Gastroesophageal sphincter (tissue), 4 donors: ENCODE measurements around the gene PDE8B. TPM values are rescaled to one million over a fixed set of nuclear protein-coding genes. Genes with fewer than 3 reads are reported as not detected.

Experiments used
- ATAC-seq: fragments of 150-250 bp; one replicate; pipeline ENCODE4 v1.9.1; 2016; ENCODE audit warnings: mild to moderate bottlenecking, moderate library complexity
- H3K27ac ChIP-seq, 4 donors: fragments of 200-600 bp; sonication (generic) in 3 of 4; 1 replicate in 3 of 4; 2 replicates in 1 of 4; pipeline ENCODE4 v1.5.1; 2016 to 2019
- H3K27me3 ChIP-seq: fragments of 200-600 bp; sonication (generic); one replicate; pipeline ENCODE4 v1.5.1; 2019
- H3K36me3 ChIP-seq, 2 donors: fragments of 200-600 bp; sonication (generic); one replicate each; pipeline ENCODE4 v1.5.1; 2019; ENCODE audit warnings: control low read depth in 1 of 2
- H3K4me1 ChIP-seq, 3 donors: fragments of 200-600 bp; sonication (generic); 1 replicate in 2 of 3; 2 replicates in 1 of 3; pipeline ENCODE4 v1.5.1; 2016 to 2019; ENCODE audit warnings: control low read depth in 2 of 3
- H3K4me3 ChIP-seq, 2 donors: fragments of 200-600 bp; sonication (generic); one replicate each; pipeline ENCODE4 v1.5.1; 2019; ENCODE audit warnings: mild to moderate bottlenecking in 1 of 2, moderate library complexity in 1 of 2
- H3K9me3 ChIP-seq, 3 donors: fragments of 200-600 bp; sonication (generic); one replicate each; pipeline ENCODE4 v1.5.1; 2017 to 2019; ENCODE audit warnings: control low read depth in 2 of 3
- EP300 ChIP-seq: sonication (generic); formaldehyde crosslinking; IDR thresholded peaks from one replicate; pipeline ENCODE4 v1.6.1; 2017; ENCODE audit warnings: antibody characterized with exemption, mild to moderate bottlenecking
- POLR2A ChIP-seq, 2 donors: fragments of 450-650 bp; IDR thresholded peaks; one replicate each; pipeline ENCODE4 v1.6.1; 2017; ENCODE audit warnings: antibody characterized with exemption in 2 of 2, mild to moderate bottlenecking in 2 of 2, moderate library complexity in 1 of 2
- POLR2AphosphoS5 ChIP-seq: sonication (generic); formaldehyde crosslinking; IDR thresholded peaks from one replicate; pipeline ENCODE4 v1.6.1; 2017; ENCODE audit warnings: antibody characterized with exemption
- WGBS, 2 donors: methylation state at CpG; one replicate each; pipeline ENCODE4 v1.1.5; 2018; ENCODE audit warnings: low coverage in 1 of 2; 5-methylcytosine and 5-hydroxymethylcytosine counted together
- total RNA-seq, 4 donors: library from RNA; depleted of rRNA; stranded (reverse); fragments of >200 nt; gene quantifications; one replicate each; pipeline ENCODE4 v1.1.0, GENCODE V29; 2016
- TF ChIP-seq, protein P1 (sequence below), 4 experiments: fragments of 200-600 bp in 2 of 4; fragments of 450-650 bp in 2 of 4; sonication (generic) in 1 of 4; IDR thresholded peaks; one replicate each; pipeline ENCODE4 v1.5.1; 2017 to 2019; ENCODE audit warnings: antibody characterized with exemption in 4 of 4, mild to moderate bottlenecking in 2 of 4, moderate library complexity in 2 of 4

The PDE8B gene
- total RNA-seq, 4 donors from 2014 or later: 0.96 to 11.0 (median 2.3) TPM

DNA sequence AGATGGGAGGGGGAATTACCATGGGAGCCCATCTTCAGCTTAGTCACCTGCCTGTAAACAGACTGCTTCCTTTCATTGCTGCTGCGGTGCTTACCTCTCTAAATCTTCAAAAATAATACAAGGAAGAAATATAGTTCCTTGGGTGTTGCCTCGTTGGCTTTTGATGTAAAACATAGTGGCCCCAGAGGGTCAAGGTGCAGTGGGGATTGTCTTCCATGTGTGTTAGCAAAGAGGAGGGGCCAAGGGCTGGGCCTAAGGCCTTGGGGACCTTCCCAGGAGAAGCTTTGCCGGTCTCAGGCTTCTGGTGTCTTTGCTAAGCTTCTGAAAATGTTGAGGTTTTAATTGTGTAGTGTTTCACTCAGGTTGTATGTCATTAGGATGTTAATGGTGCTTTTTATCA lies 90.0 kb downstream of the PDE8B start:
- Histone ChIP-seq H3K36me3 (no peaks in the 10 kb centered on the region), H3K4me3 (no peak overlapping the region), H3K27me3 (no peaks in the 10 kb centered on the region), H3K4me1 (peaks cover 0 to 3% (median 0%) of the 10 kb centered on the region in 3 donors), H3K9me3 (no peaks in the 10 kb centered on the region), H3K27ac (no peak overlapping the region)
- TF ChIP-seq EP300: no peak
- TF ChIP-seq, protein P1, sequence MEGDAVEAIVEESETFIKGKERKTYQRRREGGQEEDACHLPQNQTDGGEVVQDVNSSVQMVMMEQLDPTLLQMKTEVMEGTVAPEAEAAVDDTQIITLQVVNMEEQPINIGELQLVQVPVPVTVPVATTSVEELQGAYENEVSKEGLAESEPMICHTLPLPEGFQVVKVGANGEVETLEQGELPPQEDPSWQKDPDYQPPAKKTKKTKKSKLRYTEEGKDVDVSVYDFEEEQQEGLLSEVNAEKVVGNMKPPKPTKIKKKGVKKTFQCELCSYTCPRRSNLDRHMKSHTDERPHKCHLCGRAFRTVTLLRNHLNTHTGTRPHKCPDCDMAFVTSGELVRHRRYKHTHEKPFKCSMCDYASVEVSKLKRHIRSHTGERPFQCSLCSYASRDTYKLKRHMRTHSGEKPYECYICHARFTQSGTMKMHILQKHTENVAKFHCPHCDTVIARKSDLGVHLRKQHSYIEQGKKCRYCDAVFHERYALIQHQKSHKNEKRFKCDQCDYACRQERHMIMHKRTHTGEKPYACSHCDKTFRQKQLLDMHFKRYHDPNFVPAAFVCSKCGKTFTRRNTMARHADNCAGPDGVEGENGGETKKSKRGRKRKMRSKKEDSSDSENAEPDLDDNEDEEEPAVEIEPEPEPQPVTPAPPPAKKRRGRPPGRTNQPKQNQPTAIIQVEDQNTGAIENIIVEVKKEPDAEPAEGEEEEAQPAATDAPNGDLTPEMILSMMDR (IDR thresholded peaks at IDR 0.05): no peak
- TF ChIP-seq POLR2AphosphoS5: no peak
- TF ChIP-seq POLR2A (IDR thresholded peaks at IDR 0.05): no peak
- ATAC-seq: no peak
- WGBS, 2 donors: 86 to 90% methylated on average over 1 to 3 of the region's 3 CpGs

DNA sequence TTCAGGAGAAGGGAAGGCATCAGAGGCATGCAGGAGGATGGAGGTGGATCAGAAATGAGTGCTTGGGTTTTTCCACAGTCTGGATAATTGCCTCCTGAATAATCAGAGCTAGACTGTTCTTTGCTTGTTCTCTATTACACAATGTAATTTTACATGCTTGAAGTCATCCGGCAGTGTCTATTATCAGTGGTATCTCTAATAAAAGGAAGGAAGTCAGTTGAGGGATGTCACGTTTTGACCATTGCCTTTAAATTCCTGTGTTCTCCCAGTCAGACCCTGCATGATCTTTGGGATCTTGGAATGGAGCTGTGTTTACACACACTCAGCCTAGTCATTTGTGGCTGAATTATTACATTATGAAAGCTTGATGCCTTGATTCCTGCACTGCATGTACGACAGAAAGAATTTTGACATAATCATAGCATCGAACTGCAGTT lies 91.0 kb downstream of the PDE8B start:
- H3K4me3 ChIP-seq: no peak overlapping the region
- ATAC-seq: no peak
- H3K36me3 ChIP-seq: no peaks in the 10 kb centered on the region
- no peaks in the 10 kb centered on the region for H3K27me3 ChIP-seq
- no peak overlapping the region for H3K27ac ChIP-seq
- no peaks in the 10 kb centered on the region for H3K9me3 ChIP-seq
- 19 to 24% methylated on average over 3 to 4 of the region's 4 CpGs for WGBS, 2 donors
- peaks cover 0 to 13% (median 2%) of the 10 kb centered on the region in 3 donors for H3K4me1 ChIP-seq
- no peak for TF ChIP-seq POLR2AphosphoS5
- no peak for TF ChIP-seq EP300
- TF ChIP-seq, protein P1 (IDR thresholded peaks at IDR 0.05): no peak
- TF ChIP-seq POLR2A (IDR thresholded peaks at IDR 0.05): no peak

DNA sequence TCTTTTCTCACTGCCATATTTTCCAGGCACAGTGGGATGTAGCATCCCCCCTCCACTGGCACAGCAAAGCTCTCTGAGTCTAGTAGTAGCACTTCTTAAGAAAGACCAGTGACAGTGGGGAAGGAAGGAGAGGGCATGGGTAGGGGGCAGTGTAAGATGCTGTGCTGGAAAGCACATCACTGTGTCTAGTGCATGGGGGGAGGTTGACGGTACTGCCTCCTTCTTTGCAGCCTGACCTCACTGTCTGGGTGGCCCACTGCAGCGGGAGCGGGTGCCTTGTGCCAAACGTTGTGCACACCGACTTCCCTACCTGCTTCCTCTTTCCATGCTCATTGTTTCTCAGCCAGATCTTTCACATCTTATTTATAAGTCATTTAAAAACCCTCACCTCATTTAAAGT lies 91.8 kb downstream of the PDE8B start:
- Histone ChIP-seq H3K9me3 (no peaks in the 10 kb centered on the region), H3K4me1 (peaks cover 0 to 16% (median 2%) of the 10 kb centered on the region in 3 donors), H3K4me3 (no peak overlapping the region), H3K27me3 (no peaks in the 10 kb centered on the region), H3K36me3 (no peaks in the 10 kb centered on the region), H3K27ac (no peak overlapping the region)
- TF ChIP-seq POLR2A (IDR thresholded peaks at IDR 0.05): no peak
- no peak for TF ChIP-seq POLR2AphosphoS5
- no peak for TF ChIP-seq EP300
- TF ChIP-seq, protein P1 (IDR thresholded peaks at IDR 0.05): no peak
- 53 to 86% methylated on average over 4 to 5 of the region's 5 CpGs for WGBS, 2 donors
- ATAC-seq: no peak

DNA sequence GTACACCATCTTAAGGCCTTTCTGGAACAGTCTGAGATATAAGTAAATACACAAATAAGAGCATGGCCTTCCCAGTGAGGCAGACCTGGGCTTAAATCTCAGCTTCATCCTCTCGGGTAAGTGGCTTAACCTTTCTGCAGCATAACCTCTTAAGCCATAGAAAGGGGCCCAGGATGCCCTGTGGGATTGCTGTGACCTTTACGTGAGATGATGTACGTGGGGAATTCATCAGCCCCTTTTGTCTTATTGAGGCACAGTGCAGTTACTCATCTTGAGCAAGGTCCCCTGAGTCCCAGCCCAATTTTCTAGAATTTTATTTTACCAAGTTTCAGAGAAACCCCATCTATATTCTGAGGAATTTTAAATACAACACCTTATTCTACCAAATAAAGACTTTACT lies 92.2 kb downstream of the PDE8B start:
- Histone ChIP-seq H3K36me3 (no peaks in the 10 kb centered on the region), H3K27me3 (no peaks in the 10 kb centered on the region), H3K4me1 (peaks cover 0 to 16% (median 2%) of the 10 kb centered on the region in 3 donors), H3K9me3 (no peaks in the 10 kb centered on the region), H3K4me3 (no peak overlapping the region), H3K27ac (no peak overlapping the region)
- no peak for ATAC-seq
- 80 to 81% methylated on average over 1 to 3 of the region's 3 CpGs for WGBS, 2 donors
- TF ChIP-seq EP300 (no peak), POLR2AphosphoS5 (no peak), POLR2A (IDR thresholded peaks at IDR 0.05) (no peak)
- TF ChIP-seq, protein P1 (IDR thresholded peaks at IDR 0.05): no peak

DNA sequence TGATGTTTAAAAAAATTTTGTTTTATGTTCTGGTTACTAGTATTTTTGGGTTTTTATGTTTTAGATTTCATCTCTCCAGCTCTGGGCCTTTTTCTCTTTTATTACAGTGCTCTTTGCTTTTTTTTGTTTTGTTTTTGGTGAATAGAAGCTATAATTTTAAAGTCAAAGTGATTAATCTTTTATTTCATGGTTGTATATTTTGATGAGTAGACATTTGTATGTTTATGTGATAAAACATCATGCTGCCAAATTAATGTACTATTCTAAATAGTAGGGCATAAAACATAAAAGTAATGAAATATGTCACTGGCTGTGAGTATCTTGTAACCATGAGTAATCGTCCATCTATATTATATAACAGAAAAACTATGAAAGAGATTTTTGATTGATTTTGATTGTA lies 93.9 kb downstream of the PDE8B start:
- H3K9me3 ChIP-seq: no peaks in the 10 kb centered on the region
- TF ChIP-seq EP300 (no peak), POLR2A (IDR thresholded peaks at IDR 0.05) (no peak), POLR2AphosphoS5 (no peak)
- TF ChIP-seq, protein P1 (IDR thresholded peaks at IDR 0.05): no peak
- peaks cover 0 to 16% (median 2%) of the 10 kb centered on the region in 3 donors for H3K4me1 ChIP-seq
- no peaks in the 10 kb centered on the region for H3K27me3 ChIP-seq
- no peak overlapping the region for H3K27ac ChIP-seq
- 92% methylated on average over 1 of the region's 1 CpG for WGBS, 2 donors
- ATAC-seq: no peak
- no peak overlapping the region for H3K4me3 ChIP-seq
- H3K36me3 ChIP-seq: no peaks in the 10 kb centered on the region
